HG03469 (cell line): ENCODE results near the gene SSH2.
"Not testable (repeated sequence)": the region's sequence is repeated elsewhere in the genome, so short reads cannot be mapped to it uniquely, and the experiment has no call there.

Experiments
- ATAC-seq: cut with Tn5 transposase; IDR thresholded peaks from one replicate; pipeline ENCODE4 v1.9.1; 2021; ENCODE audit warnings: mild to moderate bottlenecking, moderate library complexity, moderate number of reproducible peaks; ENCODE audit not compliant: unreplicated experiment

SSH2 gene

GRCh38 chr17:29931231-29931932 lies 1.4 kb upstream of the SSH2 start:
- ATAC-seq: peak; percentile 39

- no peak for ATAC-seq
Measured at GRCh38 chr17:29930409-29931010, 482 bp upstream of the SSH2 start.

GRCh38 chr17:29929006-29929532 lies 959 bp downstream of the SSH2 start:
- no peak for ATAC-seq

- no peak for ATAC-seq
Measured at GRCh38 chr17:29927546-29927945, 2.5 kb downstream of the SSH2 start.

- no peak for ATAC-seq
Measured at GRCh38 chr17:29924786-29925185, 5.2 kb downstream of the SSH2 start.

GRCh38 chr17:29918922-29919856 lies 10.8 kb downstream of the SSH2 start:
- no peak for ATAC-seq

- no peak for ATAC-seq
Measured at GRCh38 chr17:29918016-29918415, 12.0 kb downstream of the SSH2 start.

- ATAC-seq: no peak
Measured at GRCh38 chr17:29914819-29915537, 15.1 kb downstream of the SSH2 start.

- ATAC-seq: no peak
Measured at GRCh38 chr17:29911641-29912177, 18.3 kb downstream of the SSH2 start.

GRCh38 chr17:29909236-29910003 lies 20.6 kb downstream of the SSH2 start:
- ATAC-seq: no peak

- ATAC-seq: no peak
Measured at GRCh38 chr17:29906969-29907368, 23.1 kb downstream of the SSH2 start.

- no peak for ATAC-seq
Measured at GRCh38 chr17:29905879-29906167, 24.2 kb downstream of the SSH2 start.

GRCh38 chr17:29905086-29905878 lies 24.7 kb downstream of the SSH2 start:
- ATAC-seq: no peak

GRCh38 chr17:29903471-29903870 lies 26.6 kb downstream of the SSH2 start:
- ATAC-seq: no peak

- not testable (repeated sequence) for ATAC-seq
Measured at GRCh38 chr17:29897136-29897535, 32.9 kb downstream of the SSH2 start.

- ATAC-seq: no peak
Measured at GRCh38 chr17:29892201-29892600, 37.8 kb downstream of the SSH2 start.

GRCh38 chr17:29891131-29891530 lies 38.9 kb downstream of the SSH2 start:
- ATAC-seq: no peak

GRCh38 chr17:29885031-29885640 lies 44.9 kb downstream of the SSH2 start:
- no peak for ATAC-seq

- no peak for ATAC-seq
Measured at GRCh38 chr17:29883497-29883896, 46.5 kb downstream of the SSH2 start.
